ENCODE data around the gene KRTAP10-3.
"Not testable (repeated sequence)": the region's sequence is repeated elsewhere in the genome, so short reads cannot be mapped to it uniquely, and the experiment has no call there.

The KRTAP10-3 gene

GRCh38 chr21:44558695-44559094 lies at the start of gene KRTAP10-3:
TSS of gene KRTAP10-3 (minus strand) at chr21:44558795. CDS start at chr21:44558715, 80 bp downstream.
- Mint-ChIP-seq H3K9me3 (peaks cover 23% of the 10 kb centered on the region), H3K27ac (ENCODE audit: low read depth) (no peak within 1 kb of the TSS), H3K4me3 (no peak within 1 kb of the TSS), H3K27me3 (no peaks in the 10 kb centered on the region), H3K4me1 (no peaks in the 10 kb centered on the region), H3K36me3 (ENCODE audit: insufficient read depth) (peaks cover 2% of the 10 kb centered on the region)
- DNase-seq (ENCODE audit: low spot score in 2 of 2) (no peak), ATAC-seq (replicated peaks; ENCODE audit: extremely low read depth, poor library complexity, severe bottlenecking) (no peak)

GRCh38 chr21:44606495-44606894 lies 47.9 kb upstream of the KRTAP10-3 start:
- no peaks in the 10 kb centered on the region for H3K4me1 Mint-ChIP-seq
- peaks cover 23% of the 10 kb centered on the region for H3K27me3 Mint-ChIP-seq
- peaks cover 22% of the 10 kb centered on the region for H3K9me3 Mint-ChIP-seq
- DNase-seq (ENCODE audit: low spot score in 2 of 2) (no peak), ATAC-seq (replicated peaks; ENCODE audit: extremely low read depth, poor library complexity, severe bottlenecking) (no peak)
- peaks cover 2% of the 10 kb centered on the region for H3K36me3 Mint-ChIP-seq (ENCODE audit: insufficient read depth)
- no peak overlapping the region for H3K4me3 Mint-ChIP-seq
- no peak overlapping the region for H3K27ac Mint-ChIP-seq (ENCODE audit: low read depth)

GRCh38 chr21:44603911-44604310 lies 45.3 kb upstream of the KRTAP10-3 start:
- Mint-ChIP-seq H3K27ac (ENCODE audit: low read depth) (no peak overlapping the region), H3K4me3 (no peak overlapping the region)

GRCh38 chr21:44603109-44603875 lies 44.7 kb upstream of the KRTAP10-3 start:
- ATAC-seq (replicated peaks; ENCODE audit: extremely low read depth, poor library complexity, severe bottlenecking) (no peak), DNase-seq (ENCODE audit: low spot score in 2 of 2) (no peak)
- H3K27me3 Mint-ChIP-seq, result peaks cover 29% of the 10 kb centered on the region
- H3K27ac Mint-ChIP-seq (ENCODE audit: low read depth), result peak overlapping the region; percentile 49
- H3K36me3 Mint-ChIP-seq (ENCODE audit: insufficient read depth), result peaks cover 2% of the 10 kb centered on the region
- no peaks in the 10 kb centered on the region for H3K4me1 Mint-ChIP-seq
- H3K9me3 Mint-ChIP-seq, result no peaks in the 10 kb centered on the region
- no peak overlapping the region for H3K4me3 Mint-ChIP-seq

More at GRCh38 chr21:44603911-44604310, 45.3 kb upstream of the KRTAP10-3 start:
- peaks cover 27% of the 10 kb centered on the region for H3K27me3 Mint-ChIP-seq
- DNase-seq (ENCODE audit: low spot score in 2 of 2) (no peak), ATAC-seq (replicated peaks; ENCODE audit: extremely low read depth, poor library complexity, severe bottlenecking) (no peak)
- H3K36me3 Mint-ChIP-seq (ENCODE audit: insufficient read depth), result peaks cover 2% of the 10 kb centered on the region
- H3K4me1 Mint-ChIP-seq, result no peaks in the 10 kb centered on the region
- H3K9me3 Mint-ChIP-seq, result peaks cover 3% of the 10 kb centered on the region

GRCh38 chr21:44602463-44602850 lies 43.9 kb upstream of the KRTAP10-3 start:
- H3K4me3 Mint-ChIP-seq, result no peak overlapping the region
- DNase-seq (ENCODE audit: low spot score in 2 of 2) (no peak), ATAC-seq (replicated peaks; ENCODE audit: extremely low read depth, poor library complexity, severe bottlenecking) (no peak)
- no peaks in the 10 kb centered on the region for H3K4me1 Mint-ChIP-seq
- no peak overlapping the region for H3K27ac Mint-ChIP-seq (ENCODE audit: low read depth)
- peaks cover 35% of the 10 kb centered on the region for H3K27me3 Mint-ChIP-seq
- H3K36me3 Mint-ChIP-seq (ENCODE audit: insufficient read depth), result peaks cover 2% of the 10 kb centered on the region
- H3K9me3 Mint-ChIP-seq, result no peaks in the 10 kb centered on the region

GRCh38 chr21:44601596-44602462 lies 43.2 kb upstream of the KRTAP10-3 start:
- no peaks in the 10 kb centered on the region for H3K9me3 Mint-ChIP-seq
- peaks cover 33% of the 10 kb centered on the region for H3K27me3 Mint-ChIP-seq
- no peak overlapping the region for H3K27ac Mint-ChIP-seq (ENCODE audit: low read depth)
- ATAC-seq (replicated peaks; ENCODE audit: extremely low read depth, poor library complexity, severe bottlenecking) (no peak), DNase-seq (ENCODE audit: low spot score in 2 of 2) (no peak)
- H3K36me3 Mint-ChIP-seq (ENCODE audit: insufficient read depth), result peaks cover 2% of the 10 kb centered on the region
- H3K4me1 Mint-ChIP-seq, result no peaks in the 10 kb centered on the region
- H3K4me3 Mint-ChIP-seq, result no peak overlapping the region

- not testable (repeated sequence) for H3K27ac Mint-ChIP-seq (ENCODE audit: low read depth); ATAC-seq (replicated peaks; ENCODE audit: extremely low read depth, poor library complexity, severe bottlenecking); DNase-seq (ENCODE audit: low spot score in 2 of 2); H3K9me3 Mint-ChIP-seq; H3K36me3 Mint-ChIP-seq (ENCODE audit: insufficient read depth); H3K4me3 Mint-ChIP-seq; H3K4me1 Mint-ChIP-seq
- peaks cover 26% of the 10 kb centered on the region for H3K27me3 Mint-ChIP-seq
Measured at GRCh38 chr21:44601091-44601490, 42.5 kb upstream of the KRTAP10-3 start.

- DNase-seq (ENCODE audit: low spot score in 2 of 2); H3K9me3 Mint-ChIP-seq; H3K4me1 Mint-ChIP-seq; H3K4me3 Mint-ChIP-seq; H3K27ac Mint-ChIP-seq (ENCODE audit: low read depth); ATAC-seq (replicated peaks; ENCODE audit: extremely low read depth, poor library complexity, severe bottlenecking); H3K36me3 Mint-ChIP-seq (ENCODE audit: insufficient read depth): not testable (repeated sequence)
- peaks cover 18% of the 10 kb centered on the region for H3K27me3 Mint-ChIP-seq
Measured at GRCh38 chr21:44600118-44600978, 41.8 kb upstream of the KRTAP10-3 start, which contains the start of gene KRTAP10-7. TSS of gene KRTAP10-7 (plus strand) at chr21:44600597. CDS start at chr21:44600622, 25 bp downstream.

GRCh38 chr21:44599264-44600029 lies 40.9 kb upstream of the KRTAP10-3 start:
- Mint-ChIP-seq H3K4me1 (peaks cover 6% of the 10 kb centered on the region), H3K36me3 (ENCODE audit: insufficient read depth) (peaks cover 2% of the 10 kb centered on the region), H3K27me3 (peaks cover 17% of the 10 kb centered on the region), H3K27ac (ENCODE audit: low read depth) (no peak overlapping the region), H3K9me3 (no peaks in the 10 kb centered on the region), H3K4me3 (no peak overlapping the region)
- DNase-seq (ENCODE audit: low spot score in 2 of 2), result no peak
- no peak for ATAC-seq (replicated peaks; ENCODE audit: extremely low read depth, poor library complexity, severe bottlenecking)

- no peak for ATAC-seq (replicated peaks; ENCODE audit: extremely low read depth, poor library complexity, severe bottlenecking)
- no peak for DNase-seq (ENCODE audit: low spot score in 2 of 2)
- peaks cover 6% of the 10 kb centered on the region for H3K4me1 Mint-ChIP-seq
- no peak overlapping the region for H3K4me3 Mint-ChIP-seq
- H3K36me3 Mint-ChIP-seq (ENCODE audit: insufficient read depth), result peaks cover 4% of the 10 kb centered on the region
- no peaks in the 10 kb centered on the region for H3K9me3 Mint-ChIP-seq
- peaks cover 17% of the 10 kb centered on the region for H3K27me3 Mint-ChIP-seq
- peak overlapping the region; percentile 84 for H3K27ac Mint-ChIP-seq (ENCODE audit: low read depth)
Measured at GRCh38 chr21:44598061-44598460, 39.5 kb upstream of the KRTAP10-3 start.

- no peak for DNase-seq (ENCODE audit: low spot score in 2 of 2)
Measured at GRCh38 chr21:44596068-44596725, 37.6 kb upstream of the KRTAP10-3 start.

More at GRCh38 chr21:44596068-44596725, 37.6 kb upstream of the KRTAP10-3 start:
- Mint-ChIP-seq H3K4me3 (no peak overlapping the region), H3K27me3 (peaks cover 9% of the 10 kb centered on the region), H3K27ac (ENCODE audit: low read depth) (no peak overlapping the region), H3K4me1 (peaks cover 10% of the 10 kb centered on the region), H3K9me3 (no peaks in the 10 kb centered on the region), H3K36me3 (ENCODE audit: insufficient read depth) (peaks cover 4% of the 10 kb centered on the region)
- ATAC-seq (replicated peaks; ENCODE audit: extremely low read depth, poor library complexity, severe bottlenecking), result no peak

Measured in central memory CD8-positive, alpha-beta T cell (primary cell).